ENCODE data around the gene STX10. TPM values are rescaled to one million over a fixed set of nuclear protein-coding genes. Genes with fewer than 3 reads are reported as not detected.
"Not testable (repeated sequence)": the region's sequence is repeated elsewhere in the genome, so short reads cannot be mapped to it uniquely, and the experiment has no call there.

Gene STX10
- total RNA-seq: 57.1 and 62.4 TPM in 2 replicates

- peak; percentile 94 to 97 for DNase-seq (ENCODE audit: low read depth in 2 of 2)
Measured at GRCh38 chr19:13150187-13150930, at the start of gene STX10, which contains the start of gene IER2. Gene STX10, minus strand, starts transcription at chr19:13150375. Its CDS starts 202 bp downstream, at chr19:13150173. Gene IER2, plus strand, starts transcription at chr19:13150411. Its CDS starts 2,776 bp downstream, at chr19:13153187.

GRCh38 chr19:13198634-13199033 is 48.5 kb upstream of the STX10 start:
- no peak for DNase-seq (ENCODE audit: low read depth in 2 of 2)

- no peak for DNase-seq (ENCODE audit: low read depth in 2 of 2)
Measured at GRCh38 chr19:13195678-13196077, 45.5 kb upstream of the STX10 start.

- no peak for DNase-seq (ENCODE audit: low read depth in 2 of 2)
Measured at GRCh38 chr19:13190781-13191540, 40.8 kb upstream of the STX10 start.

- no peak for DNase-seq (ENCODE audit: low read depth in 2 of 2)
Measured at GRCh38 chr19:13189600-13189999, 39.4 kb upstream of the STX10 start.

- no peak for DNase-seq (ENCODE audit: low read depth in 2 of 2)
Measured at GRCh38 chr19:13187419-13187818, 37.2 kb upstream of the STX10 start.

GRCh38 chr19:13186688-13187087 is 36.5 kb upstream of the STX10 start:
- not testable (repeated sequence) for DNase-seq (ENCODE audit: low read depth in 2 of 2)

GRCh38 chr19:13185763-13186657 is 35.8 kb upstream of the STX10 start:
- DNase-seq (ENCODE audit: low read depth in 2 of 2): not testable (repeated sequence)

- not testable (repeated sequence) for DNase-seq (ENCODE audit: low read depth in 2 of 2)
Measured at GRCh38 chr19:13184926-13185325, 34.8 kb upstream of the STX10 start.

GRCh38 chr19:13181747-13182388 is 31.7 kb upstream of the STX10 start:
- DNase-seq (ENCODE audit: low read depth in 2 of 2): peak in 1 of 2 donors; percentile 33

GRCh38 chr19:13178291-13178690 is 28.1 kb upstream of the STX10 start:
- not testable (repeated sequence) for DNase-seq (ENCODE audit: low read depth in 2 of 2)

- DNase-seq (ENCODE audit: low read depth in 2 of 2): not testable (repeated sequence)
Measured at GRCh38 chr19:13177584-13177983, 27.4 kb upstream of the STX10 start.

GRCh38 chr19:13176345-13176744 is 26.2 kb upstream of the STX10 start:
- no peak for DNase-seq (ENCODE audit: low read depth in 2 of 2)

- DNase-seq (ENCODE audit: low read depth in 2 of 2): no peak
Measured at GRCh38 chr19:13173139-13173737, 23.1 kb upstream of the STX10 start.

GRCh38 chr19:13172346-13173138 is 22.4 kb upstream of the STX10 start:
- peak in 1 of 2 donors; percentile 83 for DNase-seq (ENCODE audit: low read depth in 2 of 2)

- DNase-seq (ENCODE audit: low read depth in 2 of 2): no peak
Measured at GRCh38 chr19:13171146-13171545, 21.0 kb upstream of the STX10 start.

GRCh38 chr19:13169769-13170168 is 19.6 kb upstream of the STX10 start:
- peak in 1 of 2 donors; percentile 51 for DNase-seq (ENCODE audit: low read depth in 2 of 2)

- DNase-seq (ENCODE audit: low read depth in 2 of 2): not testable (repeated sequence)
Measured at GRCh38 chr19:13166151-13166550, 16.0 kb upstream of the STX10 start.

GRCh38 chr19:13165162-13165997 is 15.2 kb upstream of the STX10 start:
- no peak for DNase-seq (ENCODE audit: low read depth in 2 of 2)
